A673 (cell line): ENCODE data around the gene IPCEF1.

ENCODE experiments used
- CTCF ChIP-seq: fragments of 300-800, 200-600 bp; sonication (generic); conservative IDR thresholded peaks from 2 replicates; pipeline ENCODE4 v1.5.1; 2017; ENCODE audit warnings: low read depth, mild to moderate bottlenecking, antibody characterized with exemption, low read length, moderate library complexity, mixed read lengths
- EZH2 ChIP-seq: fragments of 200-600 bp; sonication (generic); IDR thresholded peaks from 2 replicates; pipeline ENCODE4 v1.6.1; 2017; ENCODE audit warnings: borderline replicate concordance, low read depth, mild to moderate bottlenecking, mixed read lengths, antibody characterized with exemption, low read length; ENCODE audit not compliant: poor library complexity, severe bottlenecking

GRCh38 chr6:154156135-154156896 is 200.3 kb downstream of the IPCEF1 start:
- TF ChIP-seq EZH2 (no peak), CTCF (peak; percentile 84)
